ENCODE data around the gene GPBP1.
"Not testable (repeated sequence)": the region's sequence is repeated elsewhere in the genome, so short reads cannot be mapped to it uniquely, and the experiment has no call there.

The GPBP1 gene

GRCh38 chr5:57173319-57174127, at the start of gene GPBP1:
Gene GPBP1, plus strand, starts transcription at chr5:57174059. Its CDS starts 40,072 bp downstream, at chr5:57214131.
- peak; percentile 97 for DNase-seq (ENCODE audit: low spot score)

DNA sequence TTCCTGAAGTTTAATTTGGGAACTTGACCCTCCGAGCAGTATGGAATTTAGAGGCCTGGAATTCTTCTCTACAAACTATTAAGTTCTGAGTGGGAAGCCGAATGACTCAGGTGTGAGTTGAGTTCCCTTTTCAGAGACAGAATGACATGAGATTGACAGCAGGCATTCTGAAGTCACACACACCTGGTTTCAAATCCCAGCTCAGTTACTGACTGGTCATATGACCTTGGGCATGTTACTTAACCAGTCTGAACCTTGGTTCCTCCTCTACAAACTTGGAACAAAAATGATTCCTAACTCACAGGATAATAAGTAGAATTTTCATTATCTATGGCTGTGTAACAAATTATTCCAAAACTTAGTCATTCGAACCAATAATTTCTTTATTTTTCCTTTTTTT, 45.5 kb upstream of the GPBP1 start:
- DNase-seq (ENCODE audit: low spot score): no peak

DNA sequence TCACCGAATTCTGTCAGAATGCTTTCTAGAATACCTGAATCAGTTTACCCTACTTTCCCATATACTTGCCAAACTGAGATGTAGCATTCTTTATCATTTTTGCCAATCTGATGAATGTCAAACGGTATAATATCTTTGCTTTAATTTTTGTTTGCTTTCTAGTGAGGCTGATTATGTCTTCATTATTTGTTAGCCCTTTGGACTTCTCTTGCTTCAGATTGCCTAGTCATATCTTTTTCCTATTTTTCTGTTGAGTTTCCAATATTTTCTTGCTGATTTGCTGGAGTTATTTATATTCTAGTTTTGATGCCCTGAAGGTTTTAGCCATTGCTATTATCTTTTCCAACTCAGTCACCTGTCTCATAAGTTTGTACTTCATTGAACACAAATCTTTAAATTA, 40.3 kb upstream of the GPBP1 start:
- DNase-seq (ENCODE audit: low spot score): no peak

- DNase-seq (ENCODE audit: low spot score): no peak
Observed at GRCh38 chr5:57137401-57137800, 36.5 kb upstream of the GPBP1 start.

- DNase-seq (ENCODE audit: low spot score): no peak
Observed at GRCh38 chr5:57152316-57152715, 21.5 kb upstream of the GPBP1 start.

DNA sequence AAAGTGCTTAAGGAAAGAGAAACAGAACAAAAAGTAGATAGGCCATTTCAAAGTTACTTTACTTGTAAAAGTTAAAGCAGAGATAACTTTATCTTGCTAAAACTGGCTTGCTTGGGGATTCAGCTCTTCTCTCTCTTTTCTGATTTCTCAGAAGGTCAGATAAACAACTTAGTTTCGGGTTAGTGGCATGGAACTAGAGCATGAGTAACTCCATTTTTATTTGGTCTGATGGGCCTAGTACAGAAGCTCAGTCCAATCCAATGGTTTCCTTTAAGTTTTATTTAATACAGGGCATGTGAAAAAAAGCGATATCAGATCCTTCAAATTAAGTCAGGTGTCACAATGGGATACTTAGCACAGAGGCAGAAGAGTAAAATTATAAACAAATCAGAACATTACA, 18.8 kb upstream of the GPBP1 start:
- DNase-seq (ENCODE audit: low spot score): no peak

GRCh38 chr5:57157131-57157530, 16.7 kb upstream of the GPBP1 start:
- no peak for DNase-seq (ENCODE audit: low spot score)

- no peak for DNase-seq (ENCODE audit: low spot score)
Observed at GRCh38 chr5:57157666-57158065, 16.2 kb upstream of the GPBP1 start.

DNA sequence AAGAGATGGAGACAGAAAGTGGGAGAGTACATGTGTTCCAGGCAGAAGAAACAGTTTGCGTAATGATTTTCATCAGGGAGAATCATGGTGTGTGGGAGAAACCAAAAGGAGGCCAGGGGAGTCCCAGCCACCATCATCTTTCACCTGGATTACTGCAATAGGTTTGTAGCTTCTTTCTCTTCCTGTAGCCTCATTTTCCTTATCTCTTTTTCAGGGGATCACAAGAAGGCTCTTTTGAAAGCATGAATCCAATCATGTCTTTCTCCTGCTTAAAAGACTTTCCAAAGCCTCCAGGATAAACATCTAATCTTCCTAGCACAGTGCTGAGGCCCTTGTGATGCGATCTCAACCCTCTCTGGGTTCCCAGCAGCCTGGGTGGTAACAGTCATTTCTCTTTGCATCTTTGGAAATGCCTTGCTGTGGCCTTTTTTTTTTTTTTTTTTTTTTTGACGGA, 10.3 kb upstream of the GPBP1 start:
- DNase-seq (ENCODE audit: low spot score): no peak

- no peak for DNase-seq (ENCODE audit: low spot score)
Observed at GRCh38 chr5:57164124-57164523, 9.7 kb upstream of the GPBP1 start.

DNA sequence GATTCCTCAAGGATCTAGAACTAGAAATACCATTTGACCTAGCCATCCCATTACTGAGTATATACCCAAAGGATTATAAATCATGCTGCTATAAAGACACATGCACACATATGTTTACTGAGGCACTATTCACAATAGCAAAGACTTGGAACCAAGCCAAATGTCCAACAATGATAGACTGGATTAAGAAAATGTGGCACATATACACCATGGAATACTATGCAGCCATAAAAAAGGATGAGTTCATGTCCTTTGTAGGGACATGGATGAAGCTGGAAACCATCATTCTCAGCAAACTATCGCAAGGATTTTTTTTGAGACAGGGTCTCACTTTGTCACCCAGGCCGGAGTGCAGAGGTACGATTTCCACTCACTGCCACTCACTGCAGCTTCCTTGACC, 8.7 kb upstream of the GPBP1 start:
- DNase-seq (ENCODE audit: low spot score): not testable (repeated sequence)

- DNase-seq (ENCODE audit: low spot score): no peak
Observed at GRCh38 chr5:57166276-57166675, 7.6 kb upstream of the GPBP1 start.

DNA sequence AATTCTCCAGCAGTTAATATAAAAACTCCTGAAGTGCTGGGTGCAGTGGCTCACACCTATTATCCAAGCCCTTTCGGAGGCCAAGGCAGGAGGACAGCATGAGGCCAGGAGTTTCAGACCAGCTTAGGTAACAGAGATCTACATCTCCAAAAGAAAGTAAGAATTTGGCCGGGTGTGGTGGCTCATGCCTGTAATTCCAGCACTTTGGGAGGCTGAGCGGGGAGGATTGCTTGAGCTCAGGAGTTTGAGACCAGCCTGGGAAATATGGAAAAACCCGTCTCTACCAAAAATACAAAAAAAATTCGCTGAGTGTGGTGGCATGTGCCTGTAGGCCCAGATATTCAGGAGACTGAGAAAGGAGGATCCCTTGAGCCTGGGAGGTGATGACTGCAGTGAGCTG, 6.7 kb upstream of the GPBP1 start:
- DNase-seq (ENCODE audit: low spot score): no peak

GRCh38 chr5:57170116-57170515, 3.7 kb upstream of the GPBP1 start:
- not testable (repeated sequence) for DNase-seq (ENCODE audit: low spot score)

- peak; percentile 44 for DNase-seq (ENCODE audit: low spot score)
Observed at GRCh38 chr5:57171816-57172465, 1.9 kb upstream of the GPBP1 start.

DNA sequence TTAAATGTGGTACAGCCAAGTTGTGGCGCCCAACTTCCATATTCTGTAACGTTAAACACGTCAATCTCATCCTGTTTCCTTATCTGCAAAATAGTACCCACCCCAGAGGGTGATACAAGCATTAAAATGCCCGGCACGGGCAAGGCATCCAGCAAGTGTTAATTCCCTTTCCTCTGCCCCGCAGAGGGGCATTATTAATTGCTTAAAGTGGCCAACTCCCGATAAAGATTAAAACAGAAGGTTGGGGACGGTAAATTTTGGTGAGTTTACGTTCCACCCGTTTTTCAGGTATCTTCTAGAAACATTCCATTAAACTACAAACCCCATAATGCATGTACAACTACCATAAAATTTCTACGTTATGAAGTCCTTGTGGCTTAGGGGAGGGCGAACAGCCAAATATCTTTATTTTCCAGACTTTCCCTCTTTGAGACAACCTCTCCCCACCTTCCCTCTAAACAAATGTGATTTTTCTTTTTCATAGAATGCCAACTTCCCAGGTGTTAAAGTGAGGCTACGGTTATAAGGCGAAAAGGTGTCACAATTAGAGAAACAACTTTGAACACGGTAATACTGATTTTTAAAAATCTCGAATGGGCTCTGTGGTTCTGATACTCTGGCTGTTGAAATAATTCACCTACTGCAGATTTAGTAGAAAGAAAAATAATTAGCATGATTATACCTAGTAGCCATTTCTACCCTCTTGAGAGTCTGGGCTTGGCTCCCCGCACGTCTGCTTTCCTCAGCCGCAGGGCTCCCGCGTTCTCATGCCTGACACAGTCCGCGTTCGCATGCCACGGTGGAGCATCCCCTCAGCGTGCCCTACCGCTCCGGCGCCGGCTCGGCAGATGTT, 1.2 kb upstream of the GPBP1 start:
- DNase-seq (ENCODE audit: low spot score): peak; percentile 48

DNA sequence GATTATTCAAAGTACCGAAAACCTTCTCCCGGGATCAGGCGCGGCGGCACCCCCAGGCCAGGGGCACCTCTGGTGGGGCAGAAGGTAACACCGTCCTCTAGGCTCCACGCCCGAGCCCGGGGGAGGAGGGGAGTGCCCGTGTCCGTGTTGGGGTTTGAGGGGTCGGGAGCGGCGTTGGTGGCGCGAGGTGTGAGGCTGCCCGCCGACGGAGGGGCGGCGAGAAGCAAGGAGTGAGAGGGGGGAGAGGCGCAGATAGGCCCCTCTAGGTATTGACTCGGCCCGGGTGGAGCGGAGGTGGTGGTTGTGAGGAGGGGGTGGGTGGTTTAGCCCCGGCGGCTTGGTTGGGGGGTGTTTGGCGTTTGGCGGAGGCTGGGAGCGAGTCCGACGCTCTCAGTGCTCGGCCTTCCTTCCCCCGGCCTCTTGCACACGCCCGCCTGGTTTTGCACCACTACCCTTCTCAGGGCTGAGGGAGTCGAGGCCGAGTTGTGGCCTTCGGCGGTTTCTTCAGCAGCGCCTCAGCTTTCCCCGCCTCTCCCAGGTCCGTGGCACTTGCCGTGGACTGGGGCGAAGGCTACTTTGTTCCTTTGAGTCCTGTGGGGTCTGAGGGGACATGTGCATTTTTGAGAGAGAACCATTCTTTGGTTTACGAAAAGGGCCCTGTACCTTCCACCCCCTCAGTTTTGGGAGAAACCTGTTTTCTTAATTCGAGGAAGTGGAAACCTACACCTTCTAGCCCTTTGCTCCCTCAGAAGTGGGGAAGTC, 450 bp downstream of the GPBP1 start:
- peak; percentile 41 for DNase-seq (ENCODE audit: low spot score)

GRCh38 chr5:57174890-57175510, 1.1 kb downstream of the GPBP1 start:
- peak; percentile 52 for DNase-seq (ENCODE audit: low spot score)

- DNase-seq (ENCODE audit: low spot score): no peak
Observed at GRCh38 chr5:57175551-57176309, 1.9 kb downstream of the GPBP1 start.

- no peak for DNase-seq (ENCODE audit: low spot score)
Observed at GRCh38 chr5:57176350-57176857, 2.5 kb downstream of the GPBP1 start.

Measured in SW480 (cell line).